Activated CD8-positive, alpha-beta T cell treated with anti-CD3 and anti-CD28 coated beads for 36 hours (primary cell): ENCODE results near the gene ARHGAP12. TPM values are rescaled to one million over a fixed set of nuclear protein-coding genes. Genes with fewer than 3 reads are reported as not detected.
A peak's percentile ranks its signal among the peaks of the same experiment; 100 is the strongest.

ENCODE experiments used
- ATAC-seq: fragments of 200-7000 bp; cut with Tn5 transposase; one replicate; pipeline ENCODE4 v1.10.0; 2021; ENCODE audit warnings: mild to moderate bottlenecking, moderate library complexity
- CTCF ChIA-PET: fragments of 350-600 bp; sonication (Branson Sonifier 250); formaldehyde crosslinking; loops from one replicate; lab custom pipeline; 2021; ENCODE audit warnings: antibody characterized with exemption; lab: Charles Lee
- POLR2A ChIA-PET: fragments of 350-600 bp; sonication (Branson Sonifier 250); formaldehyde crosslinking; loops from one replicate; lab custom pipeline; 2021; ENCODE audit warnings: antibody characterized with exemption; lab: Charles Lee
- DNase-seq: peaks from one replicate; pipeline ENCODE4 v3.0.0-alpha.2; 2020
- H3K27ac Mint-ChIP-seq: one replicate; pipeline ENCODE4 v1.8.0; 2021; ENCODE audit warnings: mild to moderate bottlenecking, mixed read lengths
- H3K27me3 Mint-ChIP-seq: one replicate; pipeline ENCODE4 v1.8.0; 2021; ENCODE audit warnings: mixed read lengths
- H3K36me3 Mint-ChIP-seq: one replicate; pipeline ENCODE4 v1.8.0; 2021; ENCODE audit warnings: low read depth, mixed read lengths
- H3K4me1 Mint-ChIP-seq: one replicate; pipeline ENCODE4 v1.8.0; 2021; ENCODE audit warnings: low read depth, mixed read lengths
- H3K4me3 Mint-ChIP-seq: one replicate; pipeline ENCODE4 v1.8.0; 2021; ENCODE audit warnings: mild to moderate bottlenecking, moderate library complexity, mixed read lengths
- H3K9me3 Mint-ChIP-seq: one replicate; pipeline ENCODE4 v1.8.0; 2021; ENCODE audit warnings: mixed read lengths
- CTCF ChIP-seq: fragments of 200-600 bp; IDR thresholded peaks from one replicate; pipeline ENCODE4 v1.8.0; 2022; ENCODE audit warnings: antibody characterized with exemption, mild to moderate bottlenecking
- intact Hi-C: fragments of 100-400 bp; cut with micrococcal nuclease; formaldehyde crosslinking; loops from one replicate; pipeline ENCODE4 v1.10.0; 2022
- total RNA-seq, 2 experiments: library from RNA; stranded (reverse); gene quantifications; one replicate each; pipeline ENCODE4 v1.2.3, GENCODE V29; 2021

Gene ARHGAP12
- total RNA-seq, 2 experiments from 2014 or later: 4.0 to 4.3 TPM

GRCh38 chr10:31926765-31927564, 1.7 kb downstream of the ARHGAP12 start:
- intact Hi-C loops: no loop called here
- peaks cover 49% of the 10 kb centered on the region for H3K4me1 Mint-ChIP-seq
- H3K9me3 Mint-ChIP-seq: no peaks in the 10 kb centered on the region
- peak overlapping the region; percentile 86 for H3K4me3 Mint-ChIP-seq
- ATAC-seq: peak; percentile 1
- POLR2A ChIA-PET: interaction anchor here (1.6 kb wide), 1 partner anchor 14 kb away, joined by 3 read pairs; no protein-coding TSS in a partner anchor
- no peaks in the 10 kb centered on the region for H3K36me3 Mint-ChIP-seq
- CTCF ChIA-PET: no interaction called here
- DNase-seq: peak; percentile 13
- TF ChIP-seq CTCF: no peak
- H3K27ac Mint-ChIP-seq: peak overlapping the region; percentile 78
- no peaks in the 10 kb centered on the region for H3K27me3 Mint-ChIP-seq

- ATAC-seq (no peak), DNase-seq (no peak)
- CTCF ChIA-PET: no interaction called here
- H3K9me3 Mint-ChIP-seq: no peaks in the 10 kb centered on the region
- no peak overlapping the region for H3K27ac Mint-ChIP-seq
- H3K4me1 Mint-ChIP-seq: peaks cover 54% of the 10 kb centered on the region
- POLR2A ChIA-PET: no interaction called here
- H3K27me3 Mint-ChIP-seq: no peaks in the 10 kb centered on the region
- no peak overlapping the region for H3K4me3 Mint-ChIP-seq
- H3K36me3 Mint-ChIP-seq: peaks cover under 1% of the 10 kb centered on the region
- intact Hi-C loops: no loop called here
- no peak for TF ChIP-seq CTCF
These were observed 2.5 kb downstream of the ARHGAP12 start for GRCh38 chr10:31926160-31926559.

GRCh38 chr10:31924833-31925232, 3.8 kb downstream of the ARHGAP12 start:
- Mint-ChIP-seq H3K9me3 (no peaks in the 10 kb centered on the region), H3K4me1 (peaks cover 52% of the 10 kb centered on the region), H3K27ac (peak overlapping the region; percentile 63), H3K36me3 (peaks cover 2% of the 10 kb centered on the region), H3K4me3 (no peak overlapping the region), H3K27me3 (no peaks in the 10 kb centered on the region)
- intact Hi-C loops: no loop called here
- ChIA-PET POLR2A (no interaction called here), CTCF (no interaction called here)
- TF ChIP-seq CTCF: no peak
- ATAC-seq: no peak
- DNase-seq: no peak

- DNase-seq (no peak), ATAC-seq (no peak)
- H3K4me1 Mint-ChIP-seq: peaks cover 55% of the 10 kb centered on the region
- no peaks in the 10 kb centered on the region for H3K9me3 Mint-ChIP-seq
- peaks cover 2% of the 10 kb centered on the region for H3K36me3 Mint-ChIP-seq
- intact Hi-C loops: no loop called here
- H3K4me3 Mint-ChIP-seq: no peak overlapping the region
- no peak overlapping the region for H3K27ac Mint-ChIP-seq
- no peaks in the 10 kb centered on the region for H3K27me3 Mint-ChIP-seq
- POLR2A ChIA-PET: no interaction called here
- CTCF ChIA-PET: interaction anchor here (1.5 kb wide), 1 partner anchor 61 kb away, joined by 4 read pairs; no protein-coding TSS in a partner anchor
- no peak for TF ChIP-seq CTCF
These were observed 5.2 kb downstream of the ARHGAP12 start for GRCh38 chr10:31923389-31923788.

GRCh38 chr10:31921031-31921430, 7.6 kb downstream of the ARHGAP12 start:
- TF ChIP-seq CTCF: no peak
- peak overlapping the region; percentile 14 for H3K4me3 Mint-ChIP-seq
- peak; percentile 71 for ATAC-seq
- intact Hi-C loops: no loop called here
- H3K9me3 Mint-ChIP-seq: peaks cover 3% of the 10 kb centered on the region
- POLR2A ChIA-PET: interaction anchor here (1.1 to 1.3 kb wide), 2 partner anchors 9 to 80 kb away, joined by 3 to 5 read pairs; no protein-coding TSS in a partner anchor
- H3K36me3 Mint-ChIP-seq: peaks cover 2% of the 10 kb centered on the region
- CTCF ChIA-PET: no interaction called here
- H3K27ac Mint-ChIP-seq: peak overlapping the region; percentile 18
- DNase-seq: peak; percentile 23
- no peaks in the 10 kb centered on the region for H3K27me3 Mint-ChIP-seq
- H3K4me1 Mint-ChIP-seq: peaks cover 48% of the 10 kb centered on the region
